Panc1 (cell line): ENCODE data around the gene MOV10L1. TPM values are rescaled to one million over a fixed set of nuclear protein-coding genes. Genes with fewer than 3 reads are reported as not detected.

ENCODE experiments used
- ATAC-seq: fragments of 200-7000 bp; cut with Tn5 transposase; 2 replicates; pipeline ENCODE4 v1.9.1; 2020; ENCODE audit warnings: mild to moderate bottlenecking, moderate library complexity
- BruUV-seq: library from RNA; stranded (reverse); fragments of 400-500 nt; replicated peaks from 2 replicates; lab custom pipeline; 2021; lab: Mats Ljungman, UMichigan
- CTCF ChIA-PET: fragments of 300-600 bp; sonication (Branson Sonifier 250); formaldehyde crosslinking; loops from one replicate; lab custom pipeline; 2022; ENCODE audit warnings: antibody characterized with exemption; lab: Charles Lee
- POLR2A ChIA-PET: fragments of 300-600 bp; sonication (Branson Sonifier 250); formaldehyde crosslinking; loops from one replicate; lab custom pipeline; 2022; ENCODE audit warnings: antibody characterized with exemption; lab: Charles Lee
- DNase-seq: peaks from one replicate; pipeline ENCODE4 v3.0.0-alpha.2; 2010; ENCODE audit warnings: low read depth, low spot score
- H3K27ac ChIP-seq: 2 replicates; pipeline ENCODE4 v1.5.1; 2011; ENCODE audit warnings: mild to moderate bottlenecking, low read length, inconsistent platforms
- H3K27me3 ChIP-seq: fragments of 200-500 bp; sonication (Bioruptor generic); 2 replicates; pipeline ENCODE4 v1.6.0; 2014; ENCODE audit warnings: low read length, inconsistent platforms; ENCODE audit not compliant: control insufficient read depth, insufficient read depth
- H3K36me3 ChIP-seq: fragments of 200-500 bp; sonication (Bioruptor generic); 2 replicates; pipeline ENCODE4 v1.5.1; 2014; ENCODE audit warnings: inconsistent platforms, mild to moderate bottlenecking, low read length, moderate library complexity; ENCODE audit not compliant: control insufficient read depth, insufficient read depth
- H3K4me1 ChIP-seq: 2 replicates; pipeline ENCODE4 v1.5.1; 2011; ENCODE audit warnings: inconsistent platforms, mild to moderate bottlenecking, low read length, moderate library complexity; ENCODE audit not compliant: control insufficient read depth, insufficient read depth
- H3K4me3 ChIP-seq, 2 experiments: 2 replicates each; pipeline ENCODE4 v1.5.1; 2011 to 2012; ENCODE audit warnings: low read depth in 2 of 2, low read length in 2 of 2, mild to moderate bottlenecking in 2 of 2, inconsistent platforms in 1 of 2, moderate library complexity in 1 of 2
- H3K9me3 ChIP-seq: fragments of 200-500 bp; sonication (Bioruptor generic); 2 replicates; pipeline ENCODE4 v1.5.1; 2014; ENCODE audit warnings: low read depth, mild to moderate bottlenecking, inconsistent platforms, low read length, moderate library complexity; ENCODE audit not compliant: control insufficient read depth, insufficient read depth
- CTCF ChIP-seq: fragments of 450-650 bp; IDR thresholded peaks from 2 replicates; pipeline ENCODE4 v1.5.1; 2017; ENCODE audit warnings: mild to moderate bottlenecking
- POLR2AphosphoS5 ChIP-seq: IDR thresholded peaks from 2 replicates; pipeline ENCODE4 v1.6.1; 2012; ENCODE audit warnings: mild to moderate bottlenecking, low read depth, low read length, moderate library complexity
- REST ChIP-seq, 2 experiments: IDR thresholded peaks; 2 replicates each; pipeline ENCODE4 v1.6.1; 2011 to 2012; ENCODE audit warnings: low read depth in 2 of 2, control low read depth in 1 of 2, low read length in 1 of 2, mild to moderate bottlenecking in 1 of 2, moderate library complexity in 1 of 2; ENCODE audit not compliant: insufficient read depth in 1 of 2
- SIN3A ChIP-seq: IDR thresholded peaks from 2 replicates; pipeline ENCODE4 v1.6.1; 2012; ENCODE audit warnings: low read depth, mild to moderate bottlenecking, low read length, moderate library complexity, borderline replicate concordance; ENCODE audit not compliant: insufficient read depth
- TCF7L2 ChIP-seq: IDR thresholded peaks from 2 replicates; pipeline ENCODE4 v1.6.1; 2011; ENCODE audit warnings: mild to moderate bottlenecking, low read depth, low read length, inconsistent platforms
- in situ Hi-C: cut with HindIII; loops from 2 replicates; pipeline ENCODE4 v1.10.0; 2016; ENCODE audit warnings: low sequenced_read_pairs, low pct_unique_long_range_greater_than_20kb
- intact Hi-C: fragments of 100-400 bp; cut with micrococcal nuclease; formaldehyde crosslinking; loops from one replicate; pipeline ENCODE4 v1.10.0; 2022; ENCODE audit not compliant: unreplicated experiment
- total RNA-seq: library from RNA; stranded (reverse); gene quantifications from one replicate; pipeline ENCODE4 v1.2.1, GENCODE V29; 2021; ENCODE audit not compliant: unreplicated experiment

Gene MOV10L1
- total RNA-seq, 1 experiment from 2014 or later, result 0.10 TPM

- Histone ChIP-seq H3K4me1 (no peaks in the 10 kb centered on the region), H3K4me3 (no peak overlapping the region), H3K27me3 (no peaks in the 10 kb centered on the region), H3K9me3 (no peaks in the 10 kb centered on the region), H3K36me3 (no peaks in the 10 kb centered on the region), H3K27ac (no peak overlapping the region)
- TF ChIP-seq TCF7L2 (no peak), SIN3A (no peak), POLR2AphosphoS5 (no peak), CTCF (no peak), REST (IDR thresholded peaks at IDR 0.05; ENCODE audit: insufficient read depth in 1 of 2, low read depth in 2 of 2, low read length in 1 of 2) (no peak)
- DNase-seq (no peak), ATAC-seq (no peak)
- in situ Hi-C loops, result no loop called here
- intact Hi-C loops, result no loop called here
- no TSS peak for BruUV-seq
- ChIA-PET CTCF (interaction anchor here (0.6 kb wide), 1 partner anchor 225 kb away, joined by 10 read pairs; no protein-coding TSS in a partner anchor), POLR2A (no interaction called here)
Observed at GRCh38 chr22:50046481-50047245, 43.1 kb upstream of the MOV10L1 start.

- H3K27me3 ChIP-seq, result no peaks in the 10 kb centered on the region
- intact Hi-C loops, result no loop called here
- H3K4me1 ChIP-seq, result no peaks in the 10 kb centered on the region
- H3K36me3 ChIP-seq, result no peaks in the 10 kb centered on the region
- CTCF ChIA-PET, result no interaction called here
- POLR2A ChIA-PET, result no interaction called here
- ATAC-seq, result no peak
- H3K4me3 ChIP-seq, result no peak overlapping the region
- no peaks in the 10 kb centered on the region for H3K9me3 ChIP-seq
- DNase-seq, result no peak
- in situ Hi-C loops, result no loop called here
- no peak overlapping the region for H3K27ac ChIP-seq
- no peak for TF ChIP-seq CTCF
- BruUV-seq, result no TSS peak
Observed at GRCh38 chr22:50047346-50047745, 42.5 kb upstream of the MOV10L1 start.
